ENCODE results near the gene RAB40B.

Gene RAB40B

DNA sequence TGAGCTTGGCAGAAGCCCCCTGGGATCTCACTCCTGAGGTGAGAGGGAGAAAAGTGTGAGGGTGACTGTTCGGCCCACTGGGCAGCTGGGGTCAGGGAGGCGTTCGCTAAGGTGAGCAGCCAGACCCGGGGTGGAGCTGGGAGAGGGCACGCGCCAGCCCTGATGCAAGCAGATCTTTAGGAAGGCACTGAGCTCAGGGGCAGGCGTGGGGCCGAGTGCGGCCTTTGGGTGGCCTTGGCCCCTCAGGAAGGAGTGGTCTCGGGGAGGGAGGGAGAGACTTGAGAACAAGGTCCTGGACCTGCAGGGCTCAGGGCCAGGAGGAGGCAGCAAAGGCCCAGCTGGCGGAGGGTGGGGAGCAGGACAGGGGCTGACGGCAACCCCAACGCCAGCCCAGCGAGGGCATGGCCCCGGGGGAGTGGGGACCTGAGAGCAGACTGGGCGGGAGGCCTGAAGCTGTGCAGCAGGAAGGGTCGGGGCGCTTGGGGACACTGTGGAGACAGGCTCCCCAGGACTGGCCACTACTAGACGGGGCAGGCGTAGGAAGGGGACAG, 35.7 kb downstream of the RAB40B start:
- H3K9me3 ChIP-seq (ENCODE audit: control extremely low read depth in 1 of 5, control insufficient read depth in 4 of 5, insufficient read depth in 2 of 5, low read depth in 1 of 5, low read length in 4 of 5) = no peaks in the 10 kb centered on the region
- ChIA-PET CTCF (interaction anchor here (0.7 to 0.8 kb wide), 2 partner anchors 10 to 41 kb away, joined by 3 read pairs; no protein-coding TSS in a partner anchor), POLR2A (no interaction called here)
- H3K36me3 ChIP-seq (ENCODE audit: control insufficient read depth in 4 of 4, insufficient read depth in 4 of 4, low read length in 3 of 4) = peaks cover 0 to 29% (median 4%) of the 10 kb centered on the region in 4 experiments
- H3K4me3 ChIP-seq (ENCODE audit: control insufficient read depth in 1 of 7, extremely low read depth in 1 of 7, insufficient read depth in 4 of 7, low read depth in 2 of 7, low read length in 6 of 7) = no peak overlapping the region
- WGBS (ENCODE audit: insufficient coverage) = 94% methylated on average over 19 of the region's 20 CpGs
- peaks cover 0 to 7% (median 0%) of the 10 kb centered on the region in 4 experiments for H3K4me1 ChIP-seq (ENCODE audit: control extremely low read depth in 1 of 4, control insufficient read depth in 4 of 4, insufficient read depth in 4 of 4, low read length in 3 of 4)
- no peak overlapping the region for H3K27ac ChIP-seq (ENCODE audit: insufficient read depth in 1 of 2, low read depth in 1 of 2, low read length in 2 of 2, poor library complexity in 1 of 2, severe bottlenecking in 2 of 2)
- DNase-seq = no peak
- H3K27me3 ChIP-seq (replicated peaks in 2 of 5; ENCODE audit: control insufficient read depth in 4 of 5, insufficient read depth in 5 of 5, low read length in 4 of 5) = no peaks in the 10 kb centered on the region

GRCh38 chr17:82661717-82662683, 36.5 kb downstream of the RAB40B start:
- DNase-seq = no peak
- 95% methylated on average over 26 of the region's 31 CpGs for WGBS (ENCODE audit: insufficient coverage)
- Histone ChIP-seq H3K4me1 (ENCODE audit: control extremely low read depth in 1 of 4, control insufficient read depth in 4 of 4, insufficient read depth in 4 of 4, low read length in 3 of 4) (no peaks in the 10 kb centered on the region), H3K27ac (ENCODE audit: insufficient read depth in 1 of 2, low read depth in 1 of 2, low read length in 2 of 2, poor library complexity in 1 of 2, severe bottlenecking in 2 of 2) (no peak overlapping the region), H3K9me3 (ENCODE audit: control extremely low read depth in 1 of 5, control insufficient read depth in 4 of 5, insufficient read depth in 2 of 5, low read depth in 1 of 5, low read length in 4 of 5) (no peaks in the 10 kb centered on the region), H3K4me3 (ENCODE audit: control insufficient read depth in 1 of 7, extremely low read depth in 1 of 7, insufficient read depth in 4 of 7, low read depth in 2 of 7, low read length in 6 of 7) (no peak overlapping the region), H3K36me3 (ENCODE audit: control insufficient read depth in 4 of 4, insufficient read depth in 4 of 4, low read length in 3 of 4) (peaks cover 0 to 29% (median 4%) of the 10 kb centered on the region in 4 experiments), H3K27me3 (replicated peaks in 2 of 5; ENCODE audit: control insufficient read depth in 4 of 5, insufficient read depth in 5 of 5, low read length in 4 of 5) (no peaks in the 10 kb centered on the region)
- ChIA-PET CTCF (interaction anchor here (1.1 kb wide), 1 partner anchor 33 kb away, joined by 3 read pairs; no protein-coding TSS in a partner anchor), POLR2A (no interaction called here)

- Histone ChIP-seq H3K36me3 (ENCODE audit: control insufficient read depth in 4 of 4, insufficient read depth in 4 of 4, low read length in 3 of 4) (peaks cover 0 to 29% (median 4%) of the 10 kb centered on the region in 4 experiments), H3K27ac (ENCODE audit: insufficient read depth in 1 of 2, low read depth in 1 of 2, low read length in 2 of 2, poor library complexity in 1 of 2, severe bottlenecking in 2 of 2) (no peak overlapping the region), H3K4me1 (ENCODE audit: control extremely low read depth in 1 of 4, control insufficient read depth in 4 of 4, insufficient read depth in 4 of 4, low read length in 3 of 4) (peaks cover 4 to 8% (median 7%) of the 10 kb centered on the region in 4 experiments), H3K27me3 (replicated peaks in 2 of 5; ENCODE audit: control insufficient read depth in 4 of 5, insufficient read depth in 5 of 5, low read length in 4 of 5) (no peaks in the 10 kb centered on the region), H3K4me3 (ENCODE audit: control insufficient read depth in 1 of 7, extremely low read depth in 1 of 7, insufficient read depth in 4 of 7, low read depth in 2 of 7, low read length in 6 of 7) (no peak overlapping the region), H3K9me3 (ENCODE audit: control extremely low read depth in 1 of 5, control insufficient read depth in 4 of 5, insufficient read depth in 2 of 5, low read depth in 1 of 5, low read length in 4 of 5) (no peaks in the 10 kb centered on the region)
- WGBS (ENCODE audit: insufficient coverage) = 94% methylated on average over 14 of the region's 15 CpGs
- ChIA-PET CTCF (interaction anchor here (1.4 kb wide), 1 partner anchor 10 kb away, joined by 7 read pairs; no protein-coding TSS in a partner anchor), POLR2A (no interaction called here)
- no peak for DNase-seq
Measured at GRCh38 chr17:82659886-82660285, 38.6 kb downstream of the RAB40B start.

- H3K27me3 ChIP-seq (replicated peaks in 2 of 5; ENCODE audit: control insufficient read depth in 4 of 5, insufficient read depth in 5 of 5, low read length in 4 of 5) = no peaks in the 10 kb centered on the region
- H3K27ac ChIP-seq (ENCODE audit: insufficient read depth in 1 of 2, low read depth in 1 of 2, low read length in 2 of 2, poor library complexity in 1 of 2, severe bottlenecking in 2 of 2) = no peak overlapping the region
- WGBS (ENCODE audit: insufficient coverage) = 95% methylated on average over 36 of the region's 36 CpGs
- no peaks in the 10 kb centered on the region for H3K9me3 ChIP-seq (ENCODE audit: control extremely low read depth in 1 of 5, control insufficient read depth in 4 of 5, insufficient read depth in 2 of 5, low read depth in 1 of 5, low read length in 4 of 5)
- POLR2A ChIA-PET = no interaction called here
- no peak for DNase-seq
- CTCF ChIA-PET = interaction anchor here (1.4 kb wide), 1 partner anchor 11 kb away, joined by 7 read pairs; no protein-coding TSS in a partner anchor
- no peak overlapping the region for H3K4me3 ChIP-seq (ENCODE audit: control insufficient read depth in 1 of 7, extremely low read depth in 1 of 7, insufficient read depth in 4 of 7, low read depth in 2 of 7, low read length in 6 of 7)
- H3K36me3 ChIP-seq (ENCODE audit: control insufficient read depth in 4 of 4, insufficient read depth in 4 of 4, low read length in 3 of 4) = peaks cover 0 to 29% (median 4%) of the 10 kb centered on the region in 4 experiments
- H3K4me1 ChIP-seq (ENCODE audit: control extremely low read depth in 1 of 4, control insufficient read depth in 4 of 4, insufficient read depth in 4 of 4, low read length in 3 of 4) = peaks cover 6 to 18% (median 14%) of the 10 kb centered on the region in 4 experiments
Measured at GRCh38 chr17:82658796-82659452, 39.6 kb downstream of the RAB40B start.

DNA sequence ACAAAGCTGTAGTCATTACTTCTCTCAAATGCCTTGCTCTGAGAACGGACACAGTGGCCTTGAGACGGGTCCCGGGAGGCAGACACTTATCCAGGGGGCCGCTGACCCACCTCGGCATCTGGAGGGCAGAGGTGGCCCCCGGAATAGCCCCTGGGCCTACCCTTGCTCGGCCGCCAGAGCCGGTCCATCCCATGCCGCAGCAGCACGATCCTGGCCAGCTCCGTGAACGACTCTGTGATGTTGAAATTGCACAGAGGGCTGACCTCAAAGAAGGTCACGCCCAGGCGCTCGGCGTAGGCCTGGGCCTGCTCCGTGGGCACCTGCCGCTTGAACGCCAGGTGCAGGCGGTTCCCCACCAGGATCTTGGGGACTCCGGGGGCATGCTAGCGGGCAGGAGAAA, 40.2 kb downstream of the RAB40B start:
- POLR2A ChIA-PET = no interaction called here

DNA sequence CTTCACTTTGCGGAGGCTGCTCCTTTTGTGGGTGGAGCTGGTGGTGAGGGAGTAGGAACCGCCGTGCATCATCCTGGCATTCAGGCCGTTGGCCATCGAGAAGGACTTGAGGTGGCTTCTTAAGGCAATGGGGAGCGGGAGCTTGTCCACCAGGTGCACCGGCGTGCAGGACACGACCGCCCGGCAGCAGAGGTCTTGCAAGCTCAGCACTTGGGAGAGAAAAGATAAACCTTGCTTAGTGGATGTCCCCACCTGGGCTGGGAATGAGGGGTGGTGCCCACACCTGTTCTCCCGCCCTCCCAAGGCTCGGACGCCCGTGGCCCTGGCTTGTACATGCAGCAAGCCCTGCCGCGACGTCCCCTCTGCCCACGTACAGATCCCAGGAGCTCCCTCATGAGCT, 40.6 kb downstream of the RAB40B start:
- Histone ChIP-seq H3K27me3 (replicated peaks in 2 of 5; ENCODE audit: control insufficient read depth in 4 of 5, insufficient read depth in 5 of 5, low read length in 4 of 5) (no peaks in the 10 kb centered on the region), H3K36me3 (ENCODE audit: control insufficient read depth in 4 of 4, insufficient read depth in 4 of 4, low read length in 3 of 4) (peaks cover 0 to 29% (median 4%) of the 10 kb centered on the region in 4 experiments), H3K4me1 (ENCODE audit: control extremely low read depth in 1 of 4, control insufficient read depth in 4 of 4, insufficient read depth in 4 of 4, low read length in 3 of 4) (peaks cover 6 to 19% (median 14%) of the 10 kb centered on the region in 4 experiments), H3K9me3 (ENCODE audit: control extremely low read depth in 1 of 5, control insufficient read depth in 4 of 5, insufficient read depth in 2 of 5, low read depth in 1 of 5, low read length in 4 of 5) (no peaks in the 10 kb centered on the region), H3K27ac (ENCODE audit: insufficient read depth in 1 of 2, low read depth in 1 of 2, low read length in 2 of 2, poor library complexity in 1 of 2, severe bottlenecking in 2 of 2) (no peak overlapping the region), H3K4me3 (ENCODE audit: control insufficient read depth in 1 of 7, extremely low read depth in 1 of 7, insufficient read depth in 4 of 7, low read depth in 2 of 7, low read length in 6 of 7) (no peak overlapping the region)
- 99% methylated on average over 17 of the region's 19 CpGs for WGBS (ENCODE audit: insufficient coverage)
- CTCF ChIA-PET = interaction anchor here (1.2 to 2.1 kb wide), 2 partner anchors 9 to 11 kb away, joined by 4 to 7 read pairs; no protein-coding TSS in a partner anchor
- no peak for DNase-seq
- POLR2A ChIA-PET = no interaction called here

More for the DNA sequence above, 40.2 kb downstream of the RAB40B start:
- H3K36me3 ChIP-seq (ENCODE audit: control insufficient read depth in 4 of 4, insufficient read depth in 4 of 4, low read length in 3 of 4) = peaks cover 0 to 29% (median 4%) of the 10 kb centered on the region in 4 experiments
- H3K27ac ChIP-seq (ENCODE audit: insufficient read depth in 1 of 2, low read depth in 1 of 2, low read length in 2 of 2, poor library complexity in 1 of 2, severe bottlenecking in 2 of 2) = no peak overlapping the region
- H3K4me1 ChIP-seq (ENCODE audit: control extremely low read depth in 1 of 4, control insufficient read depth in 4 of 4, insufficient read depth in 4 of 4, low read length in 3 of 4) = peaks cover 6 to 19% (median 14%) of the 10 kb centered on the region in 4 experiments
- H3K4me3 ChIP-seq (ENCODE audit: control insufficient read depth in 1 of 7, extremely low read depth in 1 of 7, insufficient read depth in 4 of 7, low read depth in 2 of 7, low read length in 6 of 7) = no peak overlapping the region
- CTCF ChIA-PET = interaction anchor here (1.2 kb wide), 1 partner anchor 8 kb away, joined by 4 read pairs; no protein-coding TSS in a partner anchor
- H3K9me3 ChIP-seq (ENCODE audit: control extremely low read depth in 1 of 5, control insufficient read depth in 4 of 5, insufficient read depth in 2 of 5, low read depth in 1 of 5, low read length in 4 of 5) = no peaks in the 10 kb centered on the region
- no peak for DNase-seq
- 94% methylated on average over 20 of the region's 23 CpGs for WGBS (ENCODE audit: insufficient coverage)
- no peaks in the 10 kb centered on the region for H3K27me3 ChIP-seq (replicated peaks in 2 of 5; ENCODE audit: control insufficient read depth in 4 of 5, insufficient read depth in 5 of 5, low read length in 4 of 5)
